Hepatocyte (in vitro differentiated cells): ENCODE results near the gene SLC25A30. TPM values are rescaled to one million over a fixed set of nuclear protein-coding genes. Genes with fewer than 3 reads are reported as not detected.

Experiments used
- DNase-seq: peaks from one replicate; pipeline ENCODE4 v3.0.0-alpha.2; 2016; ENCODE audit warnings: low spot score
- H2AFZ ChIP-seq: fragments of 200-600 bp; sonication (generic); 2 replicates; pipeline ENCODE4 v1.6.0; 2016; ENCODE audit warnings: antibody characterized with exemption, mild to moderate bottlenecking
- H3K27ac ChIP-seq: fragments of 200-600 bp; sonication (generic); 2 replicates; pipeline ENCODE4 v1.5.1; 2016; ENCODE audit warnings: mild to moderate bottlenecking
- H3K27me3 ChIP-seq: fragments of 200-600 bp; sonication (generic); 2 replicates; pipeline ENCODE4 v1.6.1; 2016
- H3K36me3 ChIP-seq: fragments of 200-600 bp; sonication (generic); replicated peaks from 2 replicates; pipeline ENCODE4 v1.5.1; 2016; ENCODE audit warnings: low read depth; ENCODE audit not compliant: insufficient read depth
- H3K4me1 ChIP-seq: fragments of 200-600 bp; sonication (generic); 2 replicates; pipeline ENCODE4 v1.5.1; 2016; ENCODE audit warnings: mild to moderate bottlenecking, moderate library complexity; ENCODE audit not compliant: insufficient read depth
- H3K4me2 ChIP-seq: fragments of 200-600 bp; sonication (generic); 2 replicates; pipeline ENCODE4 v1.6.0; 2016
- H3K4me3 ChIP-seq: fragments of 200-600 bp; sonication (generic); 2 replicates; pipeline ENCODE4 v1.5.1; 2016; ENCODE audit warnings: mild to moderate bottlenecking
- H3K79me2 ChIP-seq: fragments of 200-600 bp; sonication (generic); 2 replicates; pipeline ENCODE4 v1.6.0; 2017; ENCODE audit warnings: mild to moderate bottlenecking
- H3K9me2 ChIP-seq: fragments of 200-600 bp; sonication (generic); replicated peaks from 2 replicates; pipeline ENCODE4 v1.6.0; 2017; ENCODE audit warnings: mild to moderate bottlenecking; ENCODE audit not compliant: insufficient read depth
- H3K9me3 ChIP-seq: fragments of 200-600 bp; sonication (generic); 2 replicates; pipeline ENCODE4 v1.5.1; 2016; ENCODE audit warnings: low read depth, mild to moderate bottlenecking
- H4K20me1 ChIP-seq: fragments of 200-600 bp; sonication (generic); 2 replicates; pipeline ENCODE4 v1.6.0; 2016; ENCODE audit warnings: mild to moderate bottlenecking; ENCODE audit not compliant: insufficient read depth, poor library complexity, severe bottlenecking
- EZH2 ChIP-seq: fragments of 200-600 bp; sonication (generic); IDR thresholded peaks from 2 replicates; pipeline ENCODE4 v1.6.1; 2016; ENCODE audit warnings: antibody characterized with exemption, mild to moderate bottlenecking, borderline replicate concordance
- EZH2phosphoT487 ChIP-seq: fragments of 200-600 bp; sonication (generic); IDR thresholded peaks from one replicate; pipeline ENCODE4 v1.6.1; 2018; ENCODE audit warnings: antibody characterized with exemption, mild to moderate bottlenecking, low read depth, moderate library complexity; ENCODE audit not compliant: unreplicated experiment, severe bottlenecking
- WGBS: methylation state at CpG from one replicate; pipeline ENCODE4 v1.1.6; 2016; ENCODE audit warnings: low lambda C conversion rate; ENCODE audit errors: missing lambda C conversion rate; 5-methylcytosine and 5-hydroxymethylcytosine counted together
- polyA plus RNA-seq: library from polyadenylated mRNA; unstranded; fragments of >200 nt; fragmentation: Nextera tagmentation; extraction: Ambion mirVana; gene quantifications from 2 replicates; pipeline ENCODE4 v1.2.1, GENCODE V29; 2016
- total RNA-seq: library from RNA; depleted of rRNA; stranded (reverse); fragments of >200 nt; gene quantifications from 2 replicates; pipeline ENCODE4 v1.2.3, GENCODE V29; 2014
- TF ChIP-seq, protein P1 (sequence below): fragments of 200-600 bp; sonication (generic); IDR thresholded peaks from 2 replicates; pipeline ENCODE4 v1.5.1; 2016; ENCODE audit warnings: antibody characterized with exemption, mild to moderate bottlenecking; ENCODE audit not compliant: poor library complexity

SLC25A30 gene
- total and polyA plus RNA-seq, 2 experiments from 2014 or later: 2.8 to 13.3 TPM

DNA sequence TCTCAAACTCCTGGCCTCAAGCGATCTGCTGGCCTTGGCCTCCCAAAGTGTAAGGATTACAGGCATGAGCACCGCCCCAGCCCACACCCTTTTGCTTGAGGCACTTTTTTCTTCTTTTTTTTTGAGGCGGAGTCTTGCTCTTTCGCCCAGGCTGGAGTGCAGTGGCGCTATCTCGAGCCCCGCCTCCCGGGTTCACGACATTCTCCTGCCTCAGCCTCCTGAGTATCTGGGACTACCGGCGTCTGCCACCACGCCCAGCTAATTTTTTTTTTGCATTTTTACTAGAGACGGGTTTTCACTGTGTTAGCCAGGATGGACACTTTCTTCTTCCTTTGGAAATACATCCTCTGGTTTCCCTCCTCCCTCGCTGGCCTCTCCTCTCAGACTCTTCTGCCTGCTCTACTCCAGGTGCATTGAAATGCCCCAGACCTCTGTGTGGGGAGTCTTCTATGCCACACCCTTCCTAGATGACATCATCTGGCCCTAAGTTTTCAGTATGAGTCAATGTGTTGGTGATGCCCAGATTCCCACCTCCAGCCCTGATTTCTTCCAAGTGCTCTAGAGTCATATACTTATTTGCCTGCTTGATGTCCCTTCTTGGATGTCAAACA lies 56.5 kb downstream of the SLC25A30 start:
- Histone ChIP-seq H2AFZ (no peak overlapping the region), H4K20me1 (no peaks in the 10 kb centered on the region), H3K36me3 (no peaks in the 10 kb centered on the region), H3K9me2 (no peaks in the 10 kb centered on the region), H3K79me2 (no peaks in the 10 kb centered on the region), H3K9me3 (no peaks in the 10 kb centered on the region), H3K27ac (no peak overlapping the region), H3K27me3 (no peaks in the 10 kb centered on the region), H3K4me3 (no peak overlapping the region), H3K4me1 (no peaks in the 10 kb centered on the region), H3K4me2 (no peak overlapping the region)
- DNase-seq: no peak
- TF ChIP-seq, protein P1, sequence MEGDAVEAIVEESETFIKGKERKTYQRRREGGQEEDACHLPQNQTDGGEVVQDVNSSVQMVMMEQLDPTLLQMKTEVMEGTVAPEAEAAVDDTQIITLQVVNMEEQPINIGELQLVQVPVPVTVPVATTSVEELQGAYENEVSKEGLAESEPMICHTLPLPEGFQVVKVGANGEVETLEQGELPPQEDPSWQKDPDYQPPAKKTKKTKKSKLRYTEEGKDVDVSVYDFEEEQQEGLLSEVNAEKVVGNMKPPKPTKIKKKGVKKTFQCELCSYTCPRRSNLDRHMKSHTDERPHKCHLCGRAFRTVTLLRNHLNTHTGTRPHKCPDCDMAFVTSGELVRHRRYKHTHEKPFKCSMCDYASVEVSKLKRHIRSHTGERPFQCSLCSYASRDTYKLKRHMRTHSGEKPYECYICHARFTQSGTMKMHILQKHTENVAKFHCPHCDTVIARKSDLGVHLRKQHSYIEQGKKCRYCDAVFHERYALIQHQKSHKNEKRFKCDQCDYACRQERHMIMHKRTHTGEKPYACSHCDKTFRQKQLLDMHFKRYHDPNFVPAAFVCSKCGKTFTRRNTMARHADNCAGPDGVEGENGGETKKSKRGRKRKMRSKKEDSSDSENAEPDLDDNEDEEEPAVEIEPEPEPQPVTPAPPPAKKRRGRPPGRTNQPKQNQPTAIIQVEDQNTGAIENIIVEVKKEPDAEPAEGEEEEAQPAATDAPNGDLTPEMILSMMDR: no peak
- TF ChIP-seq EZH2phosphoT487 (no peak), EZH2 (no peak)
- 98% methylated on average over 14 of the region's 14 CpGs for WGBS

DNA sequence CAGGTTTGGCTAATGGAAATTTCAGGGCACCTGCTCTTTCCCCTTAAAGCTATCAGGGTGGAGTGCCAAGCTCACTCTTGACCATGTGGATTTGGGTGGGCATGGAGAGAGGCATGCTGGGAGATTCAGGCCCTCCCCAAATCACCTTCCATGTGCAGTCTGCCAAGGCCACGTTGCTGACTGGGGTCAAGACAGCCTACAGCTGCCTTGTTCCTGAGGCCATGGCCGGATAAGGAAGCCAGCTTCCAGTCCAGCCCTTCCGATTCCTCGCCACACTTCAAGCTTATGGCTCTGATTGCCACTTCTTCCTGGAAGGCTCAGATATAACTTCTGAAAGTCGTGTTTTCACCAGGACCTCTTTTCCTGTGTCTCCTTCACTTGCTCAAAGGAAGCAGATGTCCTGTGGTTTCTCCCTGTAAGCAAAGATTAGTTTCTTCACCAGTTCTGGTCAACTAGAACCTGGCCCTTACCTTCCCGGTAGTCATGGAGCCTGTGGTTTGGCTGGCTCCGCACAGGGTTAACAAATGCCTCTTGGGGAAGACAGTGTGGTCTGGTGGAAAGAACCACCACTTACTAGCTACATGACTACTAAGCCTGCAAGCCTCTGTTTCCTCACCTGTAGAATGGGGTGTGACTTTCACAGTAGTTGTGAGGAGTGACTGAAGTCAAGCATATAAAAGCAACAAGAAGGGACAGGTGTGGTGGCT lies 61.1 kb downstream of the SLC25A30 start:
- no peak overlapping the region for H2AFZ ChIP-seq
- no peaks in the 10 kb centered on the region for H3K9me3 ChIP-seq
- H3K79me2 ChIP-seq: no peaks in the 10 kb centered on the region
- no peak for DNase-seq
- no peaks in the 10 kb centered on the region for H3K4me1 ChIP-seq
- no peak overlapping the region for H3K27ac ChIP-seq
- no peaks in the 10 kb centered on the region for H3K9me2 ChIP-seq
- no peak for TF ChIP-seq EZH2
- no peak for TF ChIP-seq EZH2phosphoT487
- TF ChIP-seq, protein P1: no peak
- no peaks in the 10 kb centered on the region for H4K20me1 ChIP-seq
- no peak overlapping the region for H3K4me3 ChIP-seq
- H3K36me3 ChIP-seq: no peaks in the 10 kb centered on the region
- no peaks in the 10 kb centered on the region for H3K27me3 ChIP-seq
- WGBS: 96% methylated on average over 7 of the region's 7 CpGs
- H3K4me2 ChIP-seq: no peak overlapping the region

DNA sequence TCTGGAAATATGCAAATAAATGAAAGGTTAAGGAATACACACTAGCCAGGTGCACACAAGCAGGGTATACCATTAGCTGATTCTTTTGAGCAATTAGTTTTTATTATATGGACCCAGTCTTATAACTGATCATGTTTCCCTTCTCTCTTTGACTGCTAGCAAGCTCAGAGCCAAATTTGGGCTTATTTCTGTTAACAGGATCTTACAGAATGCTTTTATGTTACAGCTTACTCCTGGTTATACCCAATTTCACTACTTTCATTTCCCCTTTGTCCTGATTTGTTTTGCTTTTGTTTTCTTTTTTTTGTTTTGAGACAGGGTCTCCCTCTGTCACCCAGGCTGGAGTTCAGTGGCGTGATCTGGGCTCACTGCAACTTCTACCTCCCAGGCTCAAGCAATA lies 64.3 kb downstream of the SLC25A30 start:
- no peaks in the 10 kb centered on the region for H3K27me3 ChIP-seq
- H3K27ac ChIP-seq: no peak overlapping the region
- no peaks in the 10 kb centered on the region for H3K36me3 ChIP-seq
- H4K20me1 ChIP-seq: no peaks in the 10 kb centered on the region
- WGBS: 100% methylated on average over 1 of the region's 1 CpG
- H2AFZ ChIP-seq: no peak overlapping the region
- H3K79me2 ChIP-seq: no peaks in the 10 kb centered on the region
- H3K4me1 ChIP-seq: no peaks in the 10 kb centered on the region
- DNase-seq: no peak
- TF ChIP-seq EZH2phosphoT487: no peak
- no peak for TF ChIP-seq EZH2
- TF ChIP-seq, protein P1: no peak
- no peaks in the 10 kb centered on the region for H3K9me3 ChIP-seq
- no peak overlapping the region for H3K4me2 ChIP-seq
- H3K9me2 ChIP-seq: no peaks in the 10 kb centered on the region
- no peak overlapping the region for H3K4me3 ChIP-seq
